H1 (cell line): ENCODE data around the gene KMT2A.

Source experiments
- ASH2L ChIP-seq: fragments of 200-600, 300-600 bp; sonication (generic); IDR thresholded peaks from one replicate; pipeline ENCODE4 v1.7.1; 2017; ENCODE audit warnings: low read length
- EGR1 ChIP-seq: IDR thresholded peaks from 2 replicates; pipeline ENCODE4 v1.6.1; 2011; ENCODE audit warnings: low read depth, low read length, borderline replicate concordance
- EP300 ChIP-seq, 2 experiments: IDR thresholded peaks; 1 replicate in 1 of 2; 2 replicates in 1 of 2; pipeline ENCODE4 v1.6.1; 2011 to 2012; ENCODE audit warnings: low read depth in 2 of 2, low read length in 2 of 2, mild to moderate bottlenecking in 2 of 2, borderline replicate concordance in 1 of 2, inconsistent platforms in 1 of 2, moderate library complexity in 1 of 2
- EZH2 ChIP-seq: fragments of 200-600 bp; sonication (generic); IDR thresholded peaks from 2 replicates; pipeline ENCODE4 v1.7.1; 2012; ENCODE audit warnings: low read depth, mild to moderate bottlenecking, moderate library complexity, low read length, inconsistent platforms; ENCODE audit not compliant: severe bottlenecking
- KDM5A ChIP-seq: fragments of 200-600 bp; IDR thresholded peaks from 2 replicates; pipeline ENCODE4 v1.7.1; 2012; ENCODE audit warnings: mild to moderate bottlenecking, low read length, inconsistent platforms, mixed read lengths
- NRF1 ChIP-seq: IDR thresholded peaks from 2 replicates; pipeline ENCODE4 v1.6.1; 2011; ENCODE audit warnings: mild to moderate bottlenecking, low read depth, low read length, improper control_type of control experiment
- POLR2AphosphoS5 ChIP-seq: IDR thresholded peaks from 2 replicates; pipeline ENCODE4 v1.6.1; 2011; ENCODE audit warnings: low read depth, low read length
- RAD21 ChIP-seq, 2 experiments: IDR thresholded peaks in 1 of 2; conservative IDR thresholded peaks in 1 of 2; 2 replicates each; pipeline ENCODE4 v1.6.1; 2011; ENCODE audit warnings: low read depth in 2 of 2, low read length in 2 of 2, improper control_type of control experiment in 1 of 2, inconsistent platforms in 1 of 2, mild to moderate bottlenecking in 1 of 2, moderate library complexity in 1 of 2
- SIN3A ChIP-seq, 2 experiments: IDR thresholded peaks in 1 of 2; conservative IDR thresholded peaks in 1 of 2; 2 replicates each; pipeline ENCODE4 v1.6.1; 2011 to 2012; ENCODE audit warnings: low read length in 2 of 2, improper control_type of control experiment in 1 of 2, low read depth in 1 of 2, mild to moderate bottlenecking in 1 of 2
- SP1 ChIP-seq: IDR thresholded peaks from 2 replicates; pipeline ENCODE4 v1.6.1; 2011; ENCODE audit warnings: low read depth, low read length
- TAF1 ChIP-seq: IDR thresholded peaks from 2 replicates; pipeline ENCODE4 v1.6.1; 2011; ENCODE audit warnings: mild to moderate bottlenecking, low read depth, low read length
- TF ChIP-seq, protein P1 (sequence below), 3 experiments: IDR thresholded peaks; 1 replicate in 2 of 3; 2 replicates in 1 of 3; pipeline versions ENCODE4 v1.5.1 to v1.6.1; 2011; ENCODE audit warnings: low read length in 3 of 3, mild to moderate bottlenecking in 3 of 3, inconsistent platforms in 2 of 3, low read depth in 1 of 3, moderate library complexity in 1 of 3; ENCODE audit not compliant: insufficient read depth in 1 of 3; ENCODE audit errors: control extremely low read depth in 1 of 3
- TF ChIP-seq, protein P2 (sequence below): IDR thresholded peaks from 2 replicates; pipeline ENCODE4 v1.6.1; 2011; ENCODE audit warnings: low read depth, mild to moderate bottlenecking, low read length; ENCODE audit not compliant: insufficient read depth

DNA sequence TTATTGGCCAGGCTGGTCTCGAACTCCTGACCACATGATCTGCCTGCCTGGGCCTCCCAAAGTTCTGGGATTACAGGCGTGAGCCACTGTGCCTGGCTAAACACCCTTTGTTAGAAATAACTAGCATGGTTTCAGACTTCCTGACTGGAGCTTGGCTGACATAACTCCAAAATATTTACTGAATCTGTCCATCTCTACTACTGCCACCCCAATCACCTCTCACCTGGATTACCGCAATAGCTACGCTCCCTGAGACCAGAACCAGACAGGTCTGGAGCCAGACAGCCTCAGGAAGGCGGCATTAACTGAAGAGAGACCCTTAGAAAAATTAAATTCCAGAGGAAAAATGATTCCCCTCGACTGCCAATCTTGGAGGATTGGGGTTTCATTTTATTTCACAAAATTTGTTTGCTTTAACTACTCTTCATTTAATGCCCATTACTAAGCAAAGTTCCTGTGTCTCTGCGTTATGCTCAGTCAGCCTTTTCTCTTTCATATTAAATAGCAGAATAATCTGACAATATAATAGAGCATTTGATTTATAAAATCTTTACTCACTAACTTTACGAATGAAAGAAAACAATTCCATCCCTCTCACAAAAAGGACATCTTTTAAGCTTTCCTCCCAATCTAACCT, 107.8 kb downstream of the KMT2A start:
- TF ChIP-seq ASH2L (no peak), EP300 (IDR thresholded peaks at IDR 0.05; ENCODE audit: borderline replicate concordance in 1 of 2, low read depth in 2 of 2, low read length in 2 of 2) (no peak), SIN3A (conservative IDR thresholded peaks at IDR 0.05 in 1 of 2, IDR thresholded peaks at IDR 0.05 in 1 of 2; ENCODE audit: low read depth in 1 of 2, low read length in 2 of 2) (no peak), TAF1 (no peak), EGR1 (no peak), RAD21 (IDR thresholded peaks at IDR 0.05 in 1 of 2, conservative IDR thresholded peaks at IDR 0.05 in 1 of 2; ENCODE audit: low read depth in 2 of 2, low read length in 2 of 2) (no peak), KDM5A (no peak), SP1 (no peak), NRF1 (no peak), EZH2 (no peak), POLR2AphosphoS5 (no peak)
- TF ChIP-seq, protein P1, sequence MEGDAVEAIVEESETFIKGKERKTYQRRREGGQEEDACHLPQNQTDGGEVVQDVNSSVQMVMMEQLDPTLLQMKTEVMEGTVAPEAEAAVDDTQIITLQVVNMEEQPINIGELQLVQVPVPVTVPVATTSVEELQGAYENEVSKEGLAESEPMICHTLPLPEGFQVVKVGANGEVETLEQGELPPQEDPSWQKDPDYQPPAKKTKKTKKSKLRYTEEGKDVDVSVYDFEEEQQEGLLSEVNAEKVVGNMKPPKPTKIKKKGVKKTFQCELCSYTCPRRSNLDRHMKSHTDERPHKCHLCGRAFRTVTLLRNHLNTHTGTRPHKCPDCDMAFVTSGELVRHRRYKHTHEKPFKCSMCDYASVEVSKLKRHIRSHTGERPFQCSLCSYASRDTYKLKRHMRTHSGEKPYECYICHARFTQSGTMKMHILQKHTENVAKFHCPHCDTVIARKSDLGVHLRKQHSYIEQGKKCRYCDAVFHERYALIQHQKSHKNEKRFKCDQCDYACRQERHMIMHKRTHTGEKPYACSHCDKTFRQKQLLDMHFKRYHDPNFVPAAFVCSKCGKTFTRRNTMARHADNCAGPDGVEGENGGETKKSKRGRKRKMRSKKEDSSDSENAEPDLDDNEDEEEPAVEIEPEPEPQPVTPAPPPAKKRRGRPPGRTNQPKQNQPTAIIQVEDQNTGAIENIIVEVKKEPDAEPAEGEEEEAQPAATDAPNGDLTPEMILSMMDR (IDR thresholded peaks at IDR 0.05; ENCODE audit: control extremely low read depth in 1 of 3, insufficient read depth in 1 of 3, low read depth in 1 of 3, low read length in 3 of 3), result no peak
- TF ChIP-seq, protein P2, sequence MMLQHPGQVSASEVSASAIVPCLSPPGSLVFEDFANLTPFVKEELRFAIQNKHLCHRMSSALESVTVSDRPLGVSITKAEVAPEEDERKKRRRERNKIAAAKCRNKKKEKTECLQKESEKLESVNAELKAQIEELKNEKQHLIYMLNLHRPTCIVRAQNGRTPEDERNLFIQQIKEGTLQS, result no peak
